ENCODE data around the gene CCDC91. TPM values are rescaled to one million over a fixed set of nuclear protein-coding genes. Genes with fewer than 3 reads are reported as not detected.

The CCDC91 gene
- total and polyA plus RNA-seq, 9 of the 15 experiments (the other 6 are each of a cell fraction or from before 2014, with no cell fraction given), result 10.1 to 31.1 (median 26.3) TPM

DNA sequence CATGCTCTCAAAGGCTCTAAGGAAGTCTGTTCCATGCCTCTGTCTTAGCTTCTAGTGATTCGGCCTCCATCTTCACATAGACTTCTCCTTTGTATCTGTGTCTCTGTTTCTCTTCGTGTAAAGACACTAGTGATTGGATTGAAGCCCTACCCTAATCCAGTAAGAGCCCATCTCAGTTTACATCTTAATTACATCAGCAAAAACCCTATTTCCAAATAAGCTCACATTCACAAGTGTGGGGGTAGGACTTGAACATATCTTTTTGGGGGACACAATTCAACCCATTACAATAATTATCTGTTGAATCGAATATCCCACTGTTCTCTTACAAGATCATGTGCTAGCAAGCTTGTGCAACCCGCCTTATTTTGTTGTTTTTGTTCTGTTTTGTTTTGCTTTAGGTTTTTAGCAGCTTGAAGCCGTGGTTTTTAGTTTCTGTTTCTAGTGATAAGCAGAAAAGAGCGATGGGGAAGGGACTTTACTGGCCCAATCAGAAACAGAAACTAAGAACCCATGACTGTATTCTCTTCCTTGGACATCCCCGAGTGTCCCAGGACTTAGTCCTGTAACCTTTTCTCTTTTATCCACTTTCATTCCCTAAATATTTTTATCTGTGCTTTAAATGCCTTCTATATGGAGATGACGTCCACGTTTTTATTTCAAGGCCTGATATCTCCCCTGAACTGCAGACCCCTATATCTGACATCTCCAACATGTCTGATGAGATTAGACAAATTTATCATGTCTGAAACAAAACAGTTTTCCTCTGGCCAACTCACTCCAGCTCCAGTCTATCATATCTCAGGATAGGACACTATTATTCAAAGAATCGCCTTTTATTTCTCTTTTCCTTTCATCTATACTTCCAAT, 353.0 kb downstream of the CCDC91 start (continued):
- TF ChIP-seq BRCA1 (IDR thresholded peaks at IDR 0.05), result no peak
- no peak for TF ChIP-seq BRCA1 (CRISPR knock-in tag; IDR thresholded peaks at IDR 0.05)
- TF ChIP-seq NR3C1 (CRISPR knock-in tag; IDR thresholded peaks at IDR 0.05), result no peak
- no peak for TF ChIP-seq ZSCAN29 (IDR thresholded peaks at IDR 0.05)
- TF ChIP-seq CCNT2 (IDR thresholded peaks at IDR 0.05; ENCODE audit: borderline replicate concordance, extremely low read depth, insufficient read length, low read depth, low read length), result no peak
- 0 out of 2 replicates have a peak, but pooled peaks have one; percentile 26 for TF ChIP-seq RAD51 (IDR thresholded peaks at IDR 0.05; ENCODE audit: borderline replicate concordance, low read depth)
- TF ChIP-seq EZH2 (IDR thresholded peaks at IDR 0.05; ENCODE audit: borderline replicate concordance, low read depth, low read length), result no peak
- TF ChIP-seq ZMIZ1 (IDR thresholded peaks at IDR 0.05; ENCODE audit: low read depth in 2 of 2, low read length in 2 of 2), result no peak
- no peak for TF ChIP-seq ZBTB11 (CRISPR knock-in tag; IDR thresholded peaks at IDR 0.05)
- no peak for TF ChIP-seq ZNF551 (CRISPR knock-in tag; IDR thresholded peaks at IDR 0.05)
- no peak for TF ChIP-seq MCM7 (IDR thresholded peaks at IDR 0.05)
- TF ChIP-seq EP400 (IDR thresholded peaks at IDR 0.05), result peak; percentile 56
- TF ChIP-seq HDAC8 (tag; IDR thresholded peaks at IDR 0.05), result no peak
- TF ChIP-seq, protein P1, sequence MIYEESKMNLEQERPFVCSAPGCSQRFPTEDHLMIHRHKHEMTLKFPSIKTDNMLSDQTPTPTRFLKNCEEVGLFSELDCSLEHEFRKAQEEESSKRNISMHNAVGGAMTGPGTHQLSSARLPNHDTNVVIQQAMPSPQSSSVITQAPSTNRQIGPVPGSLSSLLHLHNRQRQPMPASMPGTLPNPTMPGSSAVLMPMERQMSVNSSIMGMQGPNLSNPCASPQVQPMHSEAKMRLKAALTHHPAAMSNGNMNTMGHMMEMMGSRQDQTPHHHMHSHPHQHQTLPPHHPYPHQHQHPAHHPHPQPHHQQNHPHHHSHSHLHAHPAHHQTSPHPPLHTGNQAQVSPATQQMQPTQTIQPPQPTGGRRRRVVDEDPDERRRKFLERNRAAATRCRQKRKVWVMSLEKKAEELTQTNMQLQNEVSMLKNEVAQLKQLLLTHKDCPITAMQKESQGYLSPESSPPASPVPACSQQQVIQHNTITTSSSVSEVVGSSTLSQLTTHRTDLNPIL (CRISPR knock-in tag; IDR thresholded peaks at IDR 0.05), result no peak
- no peak for TF ChIP-seq ZNF655 (CRISPR knock-in tag; IDR thresholded peaks at IDR 0.05)
- no peak for TF ChIP-seq NR2C1 (IDR thresholded peaks at IDR 0.05)
- no peak for TF ChIP-seq NR2C1 (tag; IDR thresholded peaks at IDR 0.05)
- TF ChIP-seq CEBPB (tag; IDR thresholded peaks at IDR 0.05), result peak; percentile 73
